Kidney tubule cell (primary cell): Measurements from ENCODE around the gene ITGBL1.
"Not testable (repeated sequence)": the region's sequence is repeated elsewhere in the genome, so short reads cannot be mapped to it uniquely, and the experiment has no call there.

Source experiments
- DNase-seq: peaks from one replicate; pipeline ENCODE4 v3.0.0-alpha.2; 2018; ENCODE audit warnings: low spot score

ITGBL1 gene

GRCh38 chr13:101514100-101514499, 61.6 kb downstream of the ITGBL1 start:
- no peak for DNase-seq

GRCh38 chr13:101514695-101515275, 62.3 kb downstream of the ITGBL1 start:
- DNase-seq = peak; percentile 65

GRCh38 chr13:101515504-101515903, 63.0 kb downstream of the ITGBL1 start:
- no peak for DNase-seq

GRCh38 chr13:101516262-101516661, 63.8 kb downstream of the ITGBL1 start:
- DNase-seq = no peak

- peak; percentile 77 for DNase-seq
Measured at GRCh38 chr13:101520672-101521071, 68.2 kb downstream of the ITGBL1 start.

GRCh38 chr13:101521371-101521770, 68.9 kb downstream of the ITGBL1 start:
- DNase-seq = no peak

GRCh38 chr13:101522607-101523006, 70.1 kb downstream of the ITGBL1 start:
- DNase-seq = no peak

- peak; percentile 88 for DNase-seq
Measured at GRCh38 chr13:101523154-101524131, 71.0 kb downstream of the ITGBL1 start.

GRCh38 chr13:101527130-101527529, 74.7 kb downstream of the ITGBL1 start:
- no peak for DNase-seq

- peak; percentile 76 for DNase-seq
Measured at GRCh38 chr13:101529422-101529821, 76.9 kb downstream of the ITGBL1 start.

GRCh38 chr13:101530293-101530692, 77.8 kb downstream of the ITGBL1 start:
- DNase-seq = no peak

- no peak for DNase-seq
Measured at GRCh38 chr13:101535192-101535746, 82.8 kb downstream of the ITGBL1 start.

GRCh38 chr13:101536079-101536478, 83.6 kb downstream of the ITGBL1 start:
- DNase-seq = no peak

- DNase-seq = not testable (repeated sequence)
Measured at GRCh38 chr13:101544544-101544943, 92.1 kb downstream of the ITGBL1 start.

- DNase-seq = no peak
Measured at GRCh38 chr13:101544979-101545378, 92.5 kb downstream of the ITGBL1 start.

- DNase-seq = no peak
Measured at GRCh38 chr13:101545521-101545920, 93.0 kb downstream of the ITGBL1 start.

- no peak for DNase-seq
Measured at GRCh38 chr13:101552286-101552685, 99.8 kb downstream of the ITGBL1 start.

GRCh38 chr13:101552786-101553185, 100.3 kb downstream of the ITGBL1 start:
- no peak for DNase-seq

- DNase-seq = peak; percentile 5
Measured at GRCh38 chr13:101554420-101555125, 102.1 kb downstream of the ITGBL1 start.

- no peak for DNase-seq
Measured at GRCh38 chr13:101555610-101556009, 103.1 kb downstream of the ITGBL1 start.

- no peak for DNase-seq
Measured at GRCh38 chr13:101556676-101557123, 104.2 kb downstream of the ITGBL1 start.

GRCh38 chr13:101565317-101565716, 112.8 kb downstream of the ITGBL1 start:
- DNase-seq = no peak
